ENCODE measurements around the gene CXCR5.

CXCR5 gene

DNA sequence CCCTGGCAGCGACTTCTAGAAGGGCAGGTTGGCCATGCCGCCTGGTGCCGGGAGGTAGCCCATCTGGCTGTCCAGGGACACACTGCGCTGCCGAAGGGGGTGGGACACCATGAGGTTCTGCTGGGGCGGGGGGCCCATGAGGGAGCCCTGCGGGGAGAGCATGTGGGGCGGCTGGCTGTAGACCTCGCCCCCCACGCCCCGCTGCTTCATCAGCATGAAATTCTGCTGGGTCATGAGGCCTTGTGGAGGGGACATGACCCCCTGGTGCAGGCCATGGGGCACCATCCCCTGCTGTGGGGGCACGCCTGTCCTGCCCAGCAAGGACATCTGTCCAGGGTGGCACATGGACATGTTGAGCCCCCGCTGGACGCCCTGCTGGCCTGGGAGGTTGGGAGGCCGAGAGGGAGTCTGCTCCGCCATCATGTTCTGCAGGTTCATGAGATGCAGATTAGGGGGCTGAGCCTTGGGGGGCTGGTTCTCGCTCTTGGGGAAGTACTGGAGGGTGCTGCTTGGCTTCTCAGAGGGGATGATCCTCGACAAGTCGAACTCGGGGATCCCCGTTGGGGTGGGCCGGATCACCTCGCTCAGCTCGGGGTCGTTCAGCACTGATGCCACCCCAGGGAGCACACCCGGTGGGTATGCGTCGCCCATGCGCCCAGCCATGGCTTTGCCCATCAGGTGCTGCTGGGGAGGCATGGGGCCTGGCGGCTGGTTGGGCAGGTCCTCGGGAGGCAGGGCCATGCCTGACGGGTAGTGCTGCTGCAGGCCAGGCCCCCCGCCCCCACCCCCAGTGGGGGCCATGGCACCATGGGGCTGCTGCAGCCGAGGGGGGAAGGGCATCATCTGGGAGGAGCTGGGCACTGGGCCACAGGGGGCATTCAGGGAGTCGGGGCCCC lies 15.0 kb downstream of the CXCR5 start:
- DNase-seq (ENCODE audit: low read depth) = no peak
- H3K4me3 ChIP-seq (ENCODE audit: low read depth, low read length) = no peak overlapping the region
- no peak for TF ChIP-seq CTCF (conservative IDR thresholded peaks at IDR 0.05; ENCODE audit: low read depth, low read length)

DNA sequence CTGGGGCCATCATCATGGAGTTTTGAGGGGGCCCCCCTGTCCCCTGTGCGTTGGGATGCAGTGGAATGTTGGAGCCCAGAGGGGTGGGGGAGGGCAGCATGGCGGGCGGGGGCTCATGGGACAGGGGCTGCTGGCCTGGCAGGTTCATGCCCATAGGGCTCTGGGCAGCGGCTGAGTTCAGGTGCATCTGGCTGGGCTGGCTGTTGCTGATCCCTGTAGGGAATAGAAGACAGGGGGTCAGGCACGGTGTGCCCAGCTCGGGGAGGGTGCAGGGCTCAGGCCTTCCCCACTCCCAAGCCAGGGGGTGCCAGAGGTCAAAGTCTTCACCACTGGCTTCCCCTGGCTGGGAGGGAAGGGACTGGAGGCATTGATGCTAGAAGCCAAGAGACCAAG lies 15.6 kb downstream of the CXCR5 start:
- no peak for TF ChIP-seq CTCF (conservative IDR thresholded peaks at IDR 0.05; ENCODE audit: low read depth, low read length)
- H3K4me3 ChIP-seq (ENCODE audit: low read depth, low read length) = no peak overlapping the region
- no peak for DNase-seq (ENCODE audit: low read depth)

DNA sequence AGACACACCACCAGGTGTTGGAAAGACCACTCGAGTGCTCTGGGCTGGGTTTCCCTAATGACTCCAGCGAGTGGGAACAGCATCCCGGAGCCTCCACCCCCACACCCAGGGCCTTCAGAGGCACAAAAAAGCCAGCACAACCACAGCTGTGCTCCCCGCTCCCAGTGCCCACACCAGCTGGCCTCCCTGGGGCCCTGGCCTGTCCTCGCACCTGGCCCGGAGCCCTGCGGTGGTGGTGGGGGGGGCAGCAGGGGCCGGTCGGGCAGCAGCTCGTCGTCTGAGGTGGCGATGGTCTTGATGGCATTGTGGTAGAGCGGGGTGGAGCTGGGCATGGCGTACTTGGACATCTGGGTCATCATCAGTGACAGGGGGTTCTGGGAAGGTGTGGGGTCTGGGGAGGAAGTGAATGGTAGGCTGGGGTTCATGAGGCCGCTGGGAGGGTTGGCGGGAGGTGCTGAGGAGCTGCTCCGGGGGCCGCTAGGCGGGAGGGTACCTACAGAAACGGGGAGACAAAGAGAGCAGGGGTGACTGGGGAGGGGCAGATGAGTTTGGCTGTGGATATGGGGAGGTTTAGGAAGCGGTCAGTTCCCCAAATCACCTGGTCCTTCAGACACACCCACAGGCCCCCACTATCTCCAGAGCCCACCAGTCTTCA lies 16.1 kb downstream of the CXCR5 start:
- no peak for DNase-seq (ENCODE audit: low read depth)
- TF ChIP-seq CTCF (conservative IDR thresholded peaks at IDR 0.05; ENCODE audit: low read depth, low read length) = no peak
- H3K4me3 ChIP-seq (ENCODE audit: low read depth, low read length) = no peak overlapping the region

DNA sequence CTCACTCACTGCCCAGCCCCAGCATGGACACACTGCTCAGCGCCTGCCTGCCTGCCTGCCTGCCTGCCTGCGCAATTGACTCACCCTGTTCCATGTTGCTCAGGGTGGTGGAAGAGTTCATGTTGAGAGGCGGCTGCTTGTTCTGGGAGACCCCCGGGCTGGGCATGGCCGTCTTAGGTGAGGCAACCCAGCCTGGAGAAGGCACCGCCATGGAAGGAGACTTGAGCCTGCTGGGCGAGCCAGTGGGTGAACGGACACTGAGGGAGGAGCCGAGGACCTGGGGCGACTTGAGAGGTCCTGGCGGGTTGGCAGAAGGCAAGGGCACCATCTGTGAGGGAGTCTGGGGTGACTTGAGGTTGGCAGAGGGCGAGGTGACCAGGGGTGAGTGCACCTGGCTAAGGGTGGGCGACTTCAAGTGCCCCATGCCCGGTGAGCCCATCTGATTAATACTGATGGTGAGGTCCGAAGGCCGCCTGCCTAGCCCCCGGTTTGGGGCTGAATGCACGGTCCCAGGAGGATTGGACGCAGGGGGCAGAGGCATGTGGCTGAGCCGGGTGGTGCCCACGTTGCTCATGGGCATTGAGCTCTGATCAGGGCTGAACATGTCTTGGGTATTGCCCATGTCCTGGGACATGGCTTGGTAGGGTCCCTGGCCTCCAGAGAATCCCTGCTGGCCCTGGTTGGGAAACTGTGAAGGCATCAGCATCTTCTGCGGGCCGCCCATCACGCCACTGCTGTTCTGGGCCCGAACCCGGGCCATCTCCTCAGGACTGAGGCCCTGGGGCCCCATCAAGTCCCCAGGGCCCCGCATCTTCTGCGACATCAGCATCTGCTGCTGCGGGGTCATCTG lies 17.1 kb downstream of the CXCR5 start:
- no peak for TF ChIP-seq CTCF (conservative IDR thresholded peaks at IDR 0.05; ENCODE audit: low read depth, low read length)
- DNase-seq (ENCODE audit: low read depth) = no peak
- H3K4me3 ChIP-seq (ENCODE audit: low read depth, low read length) = no peak overlapping the region

GRCh38 chr11:118901494-118902335 lies 18.0 kb downstream of the CXCR5 start:
- DNase-seq (ENCODE audit: low read depth) = no peak
- no peak overlapping the region for H3K4me3 ChIP-seq (ENCODE audit: low read depth, low read length)
- no peak for TF ChIP-seq CTCF (conservative IDR thresholded peaks at IDR 0.05; ENCODE audit: low read depth, low read length)
